GM18526 (cell line): ENCODE measurements around the gene PAPOLA.

Experiments used
- POLR2A ChIP-seq: IDR thresholded peaks from 3 replicates; pipeline ENCODE4 v1.6.1; 2011; ENCODE audit not compliant: insufficient read length; ENCODE audit errors: extremely low read depth

The PAPOLA gene

GRCh38 chr14:96588410-96589257, 86.5 kb downstream of the PAPOLA start:
- TF ChIP-seq POLR2A, result no peak

DNA sequence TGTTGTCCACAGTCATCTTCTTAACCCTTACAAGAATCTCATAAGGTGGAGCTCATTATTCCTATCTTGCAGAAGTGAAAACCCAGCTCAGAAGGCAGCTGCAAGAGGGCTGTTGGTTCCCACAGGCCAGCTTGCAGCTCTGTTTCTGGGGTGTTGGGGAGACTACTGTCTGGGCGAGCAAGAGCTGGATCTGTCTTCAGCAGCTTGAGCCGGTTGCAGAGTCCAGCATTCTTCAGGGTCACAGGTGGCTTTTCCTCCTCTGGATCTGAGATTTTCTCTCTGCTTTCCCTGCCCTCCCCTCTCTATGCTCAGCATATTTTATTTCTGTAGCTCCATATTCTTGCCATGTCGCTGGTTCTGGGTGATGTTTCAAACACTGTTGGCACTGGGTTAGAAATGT, 87.4 kb downstream of the PAPOLA start:
- no peak for TF ChIP-seq POLR2A

GRCh38 chr14:96590190-96590864, 88.1 kb downstream of the PAPOLA start:
- TF ChIP-seq POLR2A, result no peak

DNA sequence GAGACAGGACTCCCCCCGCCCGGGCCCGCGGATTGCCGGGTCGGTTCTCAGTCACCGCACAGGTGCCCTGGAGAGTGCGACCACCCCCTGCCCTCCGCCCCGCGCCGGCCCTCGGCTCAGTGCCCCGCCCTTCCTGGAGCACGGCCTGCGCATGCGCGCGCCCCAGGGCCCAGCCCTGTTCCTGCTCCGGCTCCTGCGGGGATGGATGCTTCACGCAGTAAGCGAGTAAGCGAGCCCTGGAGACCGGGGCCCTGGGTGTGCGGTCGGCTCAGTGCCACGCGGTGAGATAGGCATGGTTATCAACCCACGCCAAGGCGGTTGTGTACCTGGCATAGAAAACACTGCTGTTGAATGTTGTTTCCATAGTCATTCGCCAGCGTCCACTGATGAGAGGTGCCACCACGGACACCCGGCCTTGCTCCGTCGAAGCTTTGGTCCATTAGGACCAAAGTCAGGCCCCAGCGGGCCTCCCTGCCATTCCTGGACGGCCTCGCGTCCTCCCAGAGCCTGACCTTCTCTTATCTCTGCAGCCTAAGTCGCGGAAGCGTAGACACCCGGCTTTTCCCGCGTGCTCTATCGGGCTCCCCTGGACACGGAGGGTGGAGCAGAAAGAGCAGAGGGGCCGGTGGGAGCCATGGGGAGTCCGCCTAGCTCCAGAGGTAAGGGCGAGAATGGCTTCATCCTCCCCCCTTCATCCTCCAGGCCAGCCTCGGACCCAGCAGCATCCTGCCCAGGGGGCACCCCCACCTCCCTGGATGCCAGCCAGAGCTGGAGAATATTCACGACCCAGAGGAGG, 90.6 kb downstream of the PAPOLA start:
- no peak for TF ChIP-seq POLR2A

GRCh38 chr14:96594961-96595360, 92.8 kb downstream of the PAPOLA start:
- no peak for TF ChIP-seq POLR2A

- no peak for TF ChIP-seq POLR2A
These were observed 95.5 kb downstream of the PAPOLA start for GRCh38 chr14:96597680-96598079.

DNA sequence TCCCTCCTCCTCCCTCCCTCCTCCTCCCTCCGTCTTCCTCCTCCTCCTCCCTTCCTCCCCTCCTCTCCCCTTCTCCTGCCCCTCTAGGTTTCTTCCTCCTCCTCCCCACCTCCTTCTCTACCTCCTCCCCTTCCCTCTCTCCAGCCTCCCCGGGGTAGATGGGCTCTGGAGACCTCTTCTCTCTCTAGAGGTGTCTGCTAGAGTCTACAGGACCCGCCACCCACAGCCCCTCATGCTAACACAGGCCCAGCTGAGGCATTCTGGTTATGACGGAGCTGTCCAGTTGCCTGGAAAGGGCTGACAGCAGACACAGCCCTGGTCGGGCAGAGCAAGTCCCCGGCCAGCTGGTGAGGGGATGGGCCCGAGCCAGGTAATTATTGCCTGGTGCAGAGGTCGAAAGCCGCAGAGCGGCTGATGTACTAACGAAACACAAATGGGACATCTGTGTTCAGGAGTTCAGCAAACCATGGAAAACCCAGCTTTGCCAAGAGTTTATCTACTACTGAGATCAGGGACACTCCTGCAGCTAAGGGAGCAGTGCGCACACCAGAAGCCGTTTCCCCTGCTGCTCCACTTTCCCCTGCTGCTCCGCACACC, 96.2 kb downstream of the PAPOLA start:
- no peak for TF ChIP-seq POLR2A

DNA sequence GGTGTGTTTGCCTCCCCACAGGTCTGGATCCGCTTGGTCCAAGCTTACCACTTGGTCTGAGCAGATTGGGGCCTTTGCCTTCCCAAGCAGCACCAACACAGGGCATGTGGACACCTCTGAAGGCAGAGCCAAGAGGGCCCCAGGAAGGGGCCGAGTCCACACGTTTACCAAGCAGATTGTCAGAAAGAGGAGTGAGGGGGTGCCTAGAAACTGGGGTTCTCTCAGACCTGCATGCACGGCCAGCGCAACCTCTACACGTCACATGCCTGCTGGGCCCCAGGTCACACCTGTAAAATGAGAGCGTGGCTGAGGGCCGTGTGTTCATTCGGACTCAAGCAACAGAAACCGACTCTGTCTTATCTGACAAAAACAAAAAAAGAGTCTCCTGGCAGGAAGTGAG, 96.9 kb downstream of the PAPOLA start:
- TF ChIP-seq POLR2A, result no peak

GRCh38 chr14:96602186-96602585, 100.0 kb downstream of the PAPOLA start:
- TF ChIP-seq POLR2A, result no peak

DNA sequence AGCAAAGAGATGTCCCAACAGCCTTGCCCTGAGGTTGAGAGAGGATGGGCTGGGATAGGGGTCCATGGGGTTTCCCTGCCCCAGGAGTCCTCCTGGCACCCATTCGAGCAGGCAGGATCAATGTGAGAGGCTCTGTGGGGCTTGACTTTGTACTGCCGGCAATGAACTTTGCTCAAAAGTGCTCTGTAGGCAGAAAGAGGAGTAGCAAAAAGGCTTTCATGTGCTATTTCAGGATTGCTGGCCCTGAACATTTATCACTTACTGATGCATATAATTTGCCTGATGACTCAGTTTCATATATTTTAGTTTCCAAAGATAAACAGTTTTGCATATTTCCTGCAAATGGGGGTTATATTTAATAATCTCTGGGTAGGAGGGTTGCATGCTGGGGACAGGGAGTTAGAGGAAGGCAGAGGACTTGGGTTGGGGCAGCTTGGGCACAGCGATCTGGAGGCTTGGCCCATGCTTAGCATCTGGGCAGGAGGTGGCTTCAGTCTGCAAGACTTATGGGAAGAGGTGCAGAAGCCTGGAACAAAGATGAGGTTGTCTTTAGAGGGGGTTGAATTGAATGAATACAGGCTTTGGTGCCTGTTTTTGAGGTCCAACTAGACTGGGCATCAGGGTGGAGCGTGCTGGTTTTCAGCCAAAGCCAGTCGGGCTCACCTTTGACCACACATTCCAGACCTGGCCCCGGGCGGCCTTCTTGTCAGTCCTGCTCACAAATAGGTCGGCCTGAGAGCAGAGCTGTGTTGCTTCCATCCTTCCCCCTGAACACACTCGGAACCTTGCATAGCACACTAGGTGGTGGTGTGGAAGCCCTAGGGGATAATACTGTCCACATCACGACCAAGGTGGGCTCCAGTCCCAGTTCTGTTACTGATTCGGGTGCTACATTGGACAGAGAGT, 101.4 kb downstream of the PAPOLA start:
- no peak for TF ChIP-seq POLR2A

DNA sequence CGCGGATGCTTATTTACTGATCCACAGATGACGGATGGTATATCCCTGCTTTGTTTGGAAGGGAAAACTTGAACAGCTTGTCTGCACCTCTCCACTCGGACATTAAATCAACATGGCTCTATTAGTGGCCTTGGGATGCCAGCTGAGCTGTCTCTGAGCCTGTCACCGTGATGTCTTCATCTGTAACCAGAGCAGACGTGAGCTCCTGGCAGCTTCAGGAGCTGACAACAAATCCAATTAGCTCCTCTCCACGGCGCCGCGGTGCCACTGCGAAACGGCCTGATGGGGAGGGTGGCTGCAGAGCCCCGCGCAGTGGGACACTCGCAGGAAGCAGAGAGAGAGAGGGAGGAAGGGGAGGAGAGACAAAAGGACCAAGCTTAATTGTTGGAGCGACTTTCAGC, 112.3 kb downstream of the PAPOLA start:
- no peak for TF ChIP-seq POLR2A

DNA sequence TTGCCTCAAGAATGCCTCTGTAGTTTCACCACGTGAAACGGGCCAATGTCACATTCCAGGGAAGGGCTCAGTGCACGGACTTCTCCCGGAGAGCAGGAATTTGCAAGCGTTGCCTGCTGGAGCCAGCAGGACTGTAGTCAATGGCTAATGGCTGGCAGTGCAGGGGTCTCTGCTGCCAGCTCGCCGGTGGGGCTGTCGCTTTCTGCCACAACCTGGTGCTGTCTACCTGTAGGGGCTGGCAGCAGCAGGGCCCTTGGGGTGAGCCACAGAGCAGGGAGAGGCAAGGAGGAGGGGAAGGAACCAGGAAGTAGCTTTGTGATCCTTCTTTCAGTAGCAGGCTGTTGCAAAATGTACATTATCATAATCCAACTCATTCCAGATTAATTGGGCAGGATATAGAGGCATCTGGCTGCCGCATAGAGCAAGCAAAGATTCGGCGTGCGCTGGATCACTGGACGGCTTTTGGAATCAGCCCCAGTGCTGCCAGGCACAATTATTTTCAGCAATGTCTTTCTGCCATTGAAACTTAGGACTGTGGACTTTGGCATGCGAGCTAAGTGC, 114.1 kb downstream of the PAPOLA start:
- no peak for TF ChIP-seq POLR2A
